ENCODE data around the gene MBNL1. TPM values are rescaled to one million over a fixed set of nuclear protein-coding genes. Genes with fewer than 3 reads are reported as not detected.
A peak's percentile ranks its signal among the peaks of the same experiment; 100 is the strongest.

Gene MBNL1
- total RNA-seq, 1 donor from 2014 or later: 311 TPM

- Histone ChIP-seq H3K4me1 (peaks cover 62% of the 10 kb centered on the region), H3K27me3 (no peaks in the 10 kb centered on the region), H3K4me3 (no peak overlapping the region), H3K27ac (peak overlapping the region; percentile 73), H3K36me3 (no peaks in the 10 kb centered on the region), H3K9me3 (no peaks in the 10 kb centered on the region)
- TF ChIP-seq CTCF (IDR thresholded peaks at IDR 0.05): no peak
- no peak for TF ChIP-seq POLR2AphosphoS5 (IDR thresholded peaks at IDR 0.05; ENCODE audit: insufficient read depth in 1 of 2, low read depth in 1 of 2)
- no peak for TF ChIP-seq POLR2A (IDR thresholded peaks at IDR 0.05)
- no peak for DNase-seq (ENCODE audit: extremely low spot score in 2 of 2)
- intact Hi-C loops (cut with DNase I): no loop called here
These were observed 41.0 kb downstream of the MBNL1 start for GRCh38 chr3:152309535-152310307.

DNA sequence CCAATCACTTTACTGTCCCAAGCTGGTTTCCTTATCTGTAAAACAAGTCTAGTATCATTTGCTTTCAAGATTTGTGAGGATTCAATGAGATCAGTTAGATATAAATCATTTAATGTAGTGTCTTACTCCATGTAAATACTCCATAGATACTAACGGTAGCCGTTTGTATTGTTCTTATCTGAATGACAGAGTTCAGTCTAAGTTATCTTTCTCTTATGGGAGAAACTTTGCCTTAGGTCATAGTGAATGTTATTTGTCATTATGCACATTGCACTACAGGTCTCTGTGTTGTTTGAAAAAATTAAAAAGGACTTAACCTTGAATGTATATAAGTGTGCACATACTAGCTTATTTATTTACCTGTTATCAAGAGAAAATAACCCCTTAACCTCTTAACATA is 44.7 kb downstream of the MBNL1 start:
- peaks cover 52% of the 10 kb centered on the region for H3K4me1 ChIP-seq
- TF ChIP-seq CTCF (IDR thresholded peaks at IDR 0.05) (no peak), POLR2A (IDR thresholded peaks at IDR 0.05) (no peak), POLR2AphosphoS5 (IDR thresholded peaks at IDR 0.05; ENCODE audit: insufficient read depth in 1 of 2, low read depth in 1 of 2) (no peak)

GRCh38 chr3:152313914-152314313 is 45.2 kb downstream of the MBNL1 start:
- no peaks in the 10 kb centered on the region for H3K9me3 ChIP-seq
- intact Hi-C loops (cut with DNase I): no loop called here
- H3K4me3 ChIP-seq: no peak overlapping the region
- TF ChIP-seq POLR2A (IDR thresholded peaks at IDR 0.05): no peak
- no peak for TF ChIP-seq CTCF (IDR thresholded peaks at IDR 0.05)
- no peak for TF ChIP-seq POLR2AphosphoS5 (IDR thresholded peaks at IDR 0.05; ENCODE audit: insufficient read depth in 1 of 2, low read depth in 1 of 2)
- DNase-seq (ENCODE audit: extremely low spot score in 2 of 2): no peak
- H3K27me3 ChIP-seq: no peaks in the 10 kb centered on the region
- no peak overlapping the region for H3K27ac ChIP-seq
- no peaks in the 10 kb centered on the region for H3K36me3 ChIP-seq
- H3K4me1 ChIP-seq: peaks cover 52% of the 10 kb centered on the region

More for the DNA sequence above, 44.7 kb downstream of the MBNL1 start:
- no peak overlapping the region for H3K4me3 ChIP-seq
- H3K27ac ChIP-seq: no peak overlapping the region
- no peak for DNase-seq (ENCODE audit: extremely low spot score in 2 of 2)
- H3K27me3 ChIP-seq: no peaks in the 10 kb centered on the region
- no peaks in the 10 kb centered on the region for H3K9me3 ChIP-seq
- H3K36me3 ChIP-seq: no peaks in the 10 kb centered on the region
- intact Hi-C loops (cut with DNase I): no loop called here

- intact Hi-C loops (cut with DNase I): no loop called here
- DNase-seq (ENCODE audit: extremely low spot score in 2 of 2): no peak
- TF ChIP-seq POLR2A (IDR thresholded peaks at IDR 0.05) (no peak), CTCF (IDR thresholded peaks at IDR 0.05) (no peak), POLR2AphosphoS5 (IDR thresholded peaks at IDR 0.05; ENCODE audit: insufficient read depth in 1 of 2, low read depth in 1 of 2) (no peak)
- Histone ChIP-seq H3K36me3 (no peaks in the 10 kb centered on the region), H3K9me3 (no peaks in the 10 kb centered on the region), H3K4me1 (peaks cover 52% of the 10 kb centered on the region), H3K27ac (peak overlapping the region; percentile 69), H3K4me3 (no peak overlapping the region), H3K27me3 (no peaks in the 10 kb centered on the region)
These were observed 46.1 kb downstream of the MBNL1 start for GRCh38 chr3:152314677-152315353.

GRCh38 chr3:152315623-152316022 is 46.9 kb downstream of the MBNL1 start:
- H3K9me3 ChIP-seq: no peaks in the 10 kb centered on the region
- DNase-seq (ENCODE audit: extremely low spot score in 2 of 2): no peak
- H3K36me3 ChIP-seq: no peaks in the 10 kb centered on the region
- TF ChIP-seq POLR2A (IDR thresholded peaks at IDR 0.05): no peak
- TF ChIP-seq CTCF (IDR thresholded peaks at IDR 0.05): no peak
- TF ChIP-seq POLR2AphosphoS5 (IDR thresholded peaks at IDR 0.05; ENCODE audit: insufficient read depth in 1 of 2, low read depth in 1 of 2): no peak
- H3K27ac ChIP-seq: peak overlapping the region; percentile 69
- H3K4me1 ChIP-seq: peaks cover 54% of the 10 kb centered on the region
- no peaks in the 10 kb centered on the region for H3K27me3 ChIP-seq
- no peak overlapping the region for H3K4me3 ChIP-seq
- intact Hi-C loops (cut with DNase I): no loop called here

Data from vagina (tissue), 2 donors.